Lung (tissue), 12 donors: ENCODE data around the gene SAMD11. TPM values are rescaled to one million over a fixed set of nuclear protein-coding genes. Genes with fewer than 3 reads are reported as not detected.
"Not testable (repeated sequence)": the region's sequence is repeated elsewhere in the genome, so short reads cannot be mapped to it uniquely, and the experiment has no call there.

Experiments used
- ATAC-seq: fragments of 200-7000 bp; cut with Tn5 transposase; one replicate; pipeline ENCODE4 v1.9.1; 2020; ENCODE audit warnings: moderate number of reproducible peaks; ENCODE audit not compliant: insufficient read depth, low FRiP score
- DNase-seq, 3 donors: peaks; one replicate each; pipeline ENCODE4 v3.0.0-alpha.2; 2013 to 2017
- H3K27ac ChIP-seq, 2 donors: one replicate each; pipeline ENCODE4 v1.5.1; 2013; ENCODE audit warnings: mild to moderate bottlenecking in 2 of 2, moderate library complexity in 2 of 2, control low read depth in 1 of 2, inconsistent platforms in 1 of 2, low read depth in 1 of 2, low read length in 1 of 2
- H3K27me3 ChIP-seq, 3 donors: one replicate each; pipeline ENCODE4 v1.5.1; 2013; ENCODE audit warnings: low read length in 2 of 3; ENCODE audit not compliant: control insufficient read depth in 3 of 3, insufficient read depth in 3 of 3
- H3K36me3 ChIP-seq, 4 donors: one replicate each; pipeline ENCODE4 v1.5.1; 2013; ENCODE audit warnings: low read length in 4 of 4, mild to moderate bottlenecking in 1 of 4, moderate library complexity in 1 of 4; ENCODE audit not compliant: control insufficient read depth in 4 of 4, insufficient read depth in 4 of 4
- H3K4me1 ChIP-seq, 5 donors: one replicate each; pipeline ENCODE4 v1.5.1; 2013; ENCODE audit warnings: low read length in 5 of 5, mild to moderate bottlenecking in 2 of 5, moderate library complexity in 1 of 5; ENCODE audit not compliant: control insufficient read depth in 5 of 5, insufficient read depth in 5 of 5
- H3K4me3 ChIP-seq: one replicate; pipeline ENCODE4 v1.5.1; 2013; ENCODE audit warnings: mild to moderate bottlenecking, control low read depth, moderate library complexity
- H3K9ac ChIP-seq, 2 donors: one replicate each; pipeline ENCODE4 v1.5.1; 2013; ENCODE audit warnings: low read length in 2 of 2, control low read depth in 1 of 2; ENCODE audit not compliant: insufficient read depth in 1 of 2
- H3K9me3 ChIP-seq, 4 donors: one replicate each; pipeline ENCODE4 v1.5.1; 2013; ENCODE audit warnings: low read length in 3 of 4, mild to moderate bottlenecking in 1 of 4, moderate library complexity in 1 of 4; ENCODE audit not compliant: control insufficient read depth in 4 of 4, insufficient read depth in 3 of 4
- WGBS, 2 donors: extraction: QIAGEN DNeasy Blood & Tissue Kit; methylation state at CpG; one replicate each; pipeline ENCODE4 v1.1.7; 2013; 5-methylcytosine and 5-hydroxymethylcytosine counted together
- polyA plus RNA-seq, 2 donors: library from polyadenylated mRNA; stranded (reverse); fragments of 200-250 nt; gene quantifications; one replicate each; pipeline ENCODE4 v1.2.1, GENCODE V29; 2013
- total RNA-seq, 2 donors: library from RNA; depleted of rRNA in 1 of 2; stranded (reverse); fragments of >200 nt in 1 of 2; gene quantifications; one replicate each; pipeline ENCODE4 v1.2.1, GENCODE V29; 2014 to 2021
- TF ChIP-seq, protein P1 (sequence below): IDR thresholded peaks from 2 replicates; pipeline ENCODE4 v1.5.1; 2012; ENCODE audit warnings: mild to moderate bottlenecking; ENCODE audit errors: control extremely low read depth, extremely low read depth
- donor health status: control.
- donor health status: control.
- donor health status: Bipolar disorder and iron deficiency.
- donor health status: healthy.
- donor health status: DM: yes; HTN: yes; CAD: no.

Gene SAMD11
- total and polyA plus RNA-seq, 4 donors: 3.7 to 26.3 (median 5.8) TPM

DNA sequence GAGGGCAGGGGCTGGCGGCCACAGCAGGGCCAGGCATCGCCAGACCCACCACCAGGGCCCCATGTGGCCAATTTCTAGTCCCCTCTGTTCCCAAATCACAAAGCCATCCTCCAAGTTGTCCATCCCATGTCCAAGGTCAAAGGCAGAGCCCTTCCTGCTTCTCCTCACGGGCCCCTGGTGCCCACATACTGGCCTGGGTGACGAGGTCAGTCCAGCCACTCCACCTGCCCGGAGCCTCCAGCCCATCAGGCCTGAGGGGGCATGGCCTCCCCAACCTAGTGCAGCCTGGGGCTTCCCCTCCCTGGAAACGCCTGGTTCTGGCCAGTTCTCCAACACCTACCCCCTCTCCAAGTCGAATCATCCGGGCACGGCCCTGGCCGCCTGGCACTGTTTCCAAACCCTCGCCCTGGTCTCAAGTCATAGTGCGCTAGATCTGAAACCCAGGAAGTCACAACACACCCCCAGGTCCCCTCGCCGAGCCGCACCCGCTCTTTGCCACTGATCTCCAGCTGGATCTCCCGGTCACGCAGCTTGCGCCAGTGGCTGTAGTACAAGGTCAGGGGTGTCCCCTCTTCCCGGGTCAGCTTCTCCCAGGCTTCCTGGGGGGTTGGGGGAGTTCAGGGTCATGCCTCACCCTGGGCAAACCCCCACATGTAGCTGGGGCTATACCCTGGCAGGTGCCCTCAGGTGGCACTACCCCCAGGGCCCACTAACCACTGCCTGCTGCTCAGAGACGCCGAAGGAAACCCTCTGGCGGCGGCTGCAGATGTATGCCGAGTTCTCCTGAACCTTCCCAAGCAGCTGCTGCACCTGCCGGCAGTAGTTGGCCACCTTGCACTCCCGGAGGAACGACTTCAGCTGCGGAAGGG, 22.2 kb downstream of the SAMD11 start:
- Histone ChIP-seq H3K27ac (no peak overlapping the region), H3K27me3 (no peaks in the 10 kb centered on the region), H3K4me1 (peaks cover 0 to 37% (median 16%) of the 10 kb centered on the region in 5 donors), H3K9me3 (peaks cover 0 to 7% (median 0%) of the 10 kb centered on the region in 4 donors), H3K36me3 (peaks cover 16 to 62% (median 33%) of the 10 kb centered on the region in 4 donors), H3K4me3 (no peak overlapping the region), H3K9ac (no peak overlapping the region)
- ATAC-seq: no peak
- TF ChIP-seq, protein P1, sequence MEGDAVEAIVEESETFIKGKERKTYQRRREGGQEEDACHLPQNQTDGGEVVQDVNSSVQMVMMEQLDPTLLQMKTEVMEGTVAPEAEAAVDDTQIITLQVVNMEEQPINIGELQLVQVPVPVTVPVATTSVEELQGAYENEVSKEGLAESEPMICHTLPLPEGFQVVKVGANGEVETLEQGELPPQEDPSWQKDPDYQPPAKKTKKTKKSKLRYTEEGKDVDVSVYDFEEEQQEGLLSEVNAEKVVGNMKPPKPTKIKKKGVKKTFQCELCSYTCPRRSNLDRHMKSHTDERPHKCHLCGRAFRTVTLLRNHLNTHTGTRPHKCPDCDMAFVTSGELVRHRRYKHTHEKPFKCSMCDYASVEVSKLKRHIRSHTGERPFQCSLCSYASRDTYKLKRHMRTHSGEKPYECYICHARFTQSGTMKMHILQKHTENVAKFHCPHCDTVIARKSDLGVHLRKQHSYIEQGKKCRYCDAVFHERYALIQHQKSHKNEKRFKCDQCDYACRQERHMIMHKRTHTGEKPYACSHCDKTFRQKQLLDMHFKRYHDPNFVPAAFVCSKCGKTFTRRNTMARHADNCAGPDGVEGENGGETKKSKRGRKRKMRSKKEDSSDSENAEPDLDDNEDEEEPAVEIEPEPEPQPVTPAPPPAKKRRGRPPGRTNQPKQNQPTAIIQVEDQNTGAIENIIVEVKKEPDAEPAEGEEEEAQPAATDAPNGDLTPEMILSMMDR: no peak
- WGBS, 2 donors: 92 to 93% methylated on average over 29 of the region's 29 CpGs
- no peak for DNase-seq

DNA sequence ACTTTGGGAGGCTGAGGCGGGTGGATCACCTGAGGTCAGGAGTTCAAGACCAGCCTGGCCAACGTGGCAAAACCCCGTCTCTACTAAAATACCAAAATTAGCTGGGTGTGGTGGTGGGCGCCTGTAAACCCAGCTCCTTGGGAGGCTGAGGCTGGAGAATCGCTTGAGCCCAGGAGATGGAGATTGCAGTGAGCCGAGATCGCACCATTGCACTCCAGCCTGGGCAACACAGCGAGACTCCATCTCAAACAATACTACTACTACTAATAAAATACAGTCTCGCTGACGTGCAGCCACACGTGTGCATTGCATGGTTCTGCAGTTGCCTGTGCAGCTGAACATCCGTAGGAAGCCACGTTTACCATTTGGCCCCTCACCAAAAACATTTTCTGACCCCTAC, 23.1 kb downstream of the SAMD11 start:
- H3K4me3 ChIP-seq: not testable (repeated sequence)
- 94 to 98% methylated on average over 13 of the region's 13 CpGs for WGBS, 2 donors
- peaks cover 18 to 71% (median 35%) of the 10 kb centered on the region in 4 donors for H3K36me3 ChIP-seq

DNA sequence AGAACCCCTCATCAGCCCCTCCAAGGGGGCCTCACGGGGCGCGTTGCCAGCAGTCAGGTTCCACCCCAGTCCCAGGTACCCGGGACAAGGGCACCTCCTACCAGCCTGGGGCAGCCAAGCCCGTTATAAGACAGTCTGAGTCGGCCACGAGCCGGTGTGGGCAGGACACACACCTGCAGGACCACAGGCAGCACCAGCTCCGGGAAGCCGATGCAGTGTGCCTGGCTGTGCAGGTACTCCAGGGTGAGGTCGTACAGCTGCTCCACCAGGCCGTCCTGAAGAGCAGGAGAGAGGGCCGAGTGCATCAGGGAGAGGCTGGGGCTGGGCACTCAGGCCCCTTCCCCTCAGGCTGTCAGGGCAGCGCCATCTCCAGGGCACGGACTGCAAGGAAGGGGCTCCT, 24.2 kb downstream of the SAMD11 start:
- H3K27ac ChIP-seq: no peak overlapping the region
- no peaks in the 10 kb centered on the region for H3K27me3 ChIP-seq
- TF ChIP-seq, protein P1: no peak
- H3K4me1 ChIP-seq: peaks cover 0 to 28% (median 2%) of the 10 kb centered on the region in 5 donors
- H3K9ac ChIP-seq: no peak overlapping the region
- ATAC-seq: no peak
- WGBS, 2 donors: 95 to 96% methylated on average over 14 to 15 of the region's 15 CpGs
- H3K4me3 ChIP-seq: no peak overlapping the region
- H3K9me3 ChIP-seq: peaks cover 0 to 7% (median 0%) of the 10 kb centered on the region in 4 donors
- peaks cover 21 to 82% (median 37%) of the 10 kb centered on the region in 4 donors for H3K36me3 ChIP-seq
- no peak for DNase-seq

More for the DNA sequence above, 23.1 kb downstream of the SAMD11 start:
- not testable (repeated sequence) for H3K27ac ChIP-seq, ATAC-seq, DNase-seq, H3K27me3 ChIP-seq, H3K9ac ChIP-seq, H3K9me3 ChIP-seq
- H3K4me1 ChIP-seq: peaks cover 0 to 32% (median 10%) of the 10 kb centered on the region in 5 donors

DNA sequence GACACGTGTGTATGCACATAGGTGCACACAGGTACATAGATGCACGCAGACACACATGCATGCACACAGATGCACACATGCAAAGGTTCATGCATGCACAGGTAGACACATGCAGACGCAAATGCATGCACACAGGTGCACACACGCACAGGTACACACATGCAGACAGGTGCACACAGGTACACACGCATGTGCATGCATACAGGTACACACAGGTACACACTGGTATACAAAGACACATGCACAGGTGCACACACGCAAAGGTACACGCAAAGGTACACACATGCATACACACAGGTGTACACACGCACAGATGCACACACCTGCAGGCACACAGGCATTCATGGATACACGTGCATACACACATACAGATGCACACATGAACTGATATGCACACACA, 26.5 kb downstream of the SAMD11 start:
- no peak for ATAC-seq
- Histone ChIP-seq H3K4me1 (peaks cover 0 to 6% (median 0%) of the 10 kb centered on the region in 5 donors), H3K27me3 (no peaks in the 10 kb centered on the region), H3K9ac (no peak overlapping the region), H3K9me3 (peaks cover 0 to 9% (median 0%) of the 10 kb centered on the region in 4 donors), H3K4me3 (no peak overlapping the region), H3K36me3 (peaks cover 26 to 95% (median 40%) of the 10 kb centered on the region in 4 donors), H3K27ac (no peak overlapping the region)
- TF ChIP-seq, protein P1: no peak
- DNase-seq: no peak
- 88 to 96% methylated on average over 9 of the region's 9 CpGs for WGBS, 2 donors
